Activated CD8-positive, alpha-beta memory T cell treated with anti-CD3 and anti-CD28 coated beads, Interleukin-2, amount 50 U/mL, for 48 hours (primary cell): ENCODE results near the gene PPP1R27.

Experiments
- DNase-seq: peaks from one replicate; pipeline ENCODE4 v3.0.0-alpha.2; 2020

PPP1R27 gene

GRCh38 chr17:81834831-81835267 is at the start of gene PPP1R27:
Gene PPP1R27 (minus strand): TSS chr17:81835050. CDS start chr17:81834953, 97 bp downstream.
- no peak for DNase-seq

GRCh38 chr17:81884520-81884919 is 49.7 kb upstream of the PPP1R27 start:
- DNase-seq, result no peak

- no peak for DNase-seq
These were observed 44.3 kb upstream of the PPP1R27 start for GRCh38 chr17:81879121-81879520.

GRCh38 chr17:81878294-81878693 is 43.4 kb upstream of the PPP1R27 start:
- DNase-seq, result no peak

- DNase-seq, result no peak
These were observed 42.7 kb upstream of the PPP1R27 start for GRCh38 chr17:81877569-81877968.

- peak; percentile 99 for DNase-seq
These were observed 36.8 kb upstream of the PPP1R27 start for GRCh38 chr17:81871387-81872230.

- DNase-seq, result no peak
These were observed 36.1 kb upstream of the PPP1R27 start, which contains the start of gene ARHGDIA for GRCh38 chr17:81870981-81871386. Gene ARHGDIA (minus strand): TSS chr17:81871337. CDS start chr17:81869930, 1,407 bp downstream.

GRCh38 chr17:81870131-81870980 is 35.5 kb upstream of the PPP1R27 start:
- DNase-seq, result peak; percentile 77

- peak; percentile 89 for DNase-seq
These were observed 34.6 kb upstream of the PPP1R27 start for GRCh38 chr17:81869221-81870130.

GRCh38 chr17:81868674-81869220 is 33.9 kb upstream of the PPP1R27 start:
- DNase-seq, result no peak

- peak; percentile 72 for DNase-seq
These were observed 33.3 kb upstream of the PPP1R27 start for GRCh38 chr17:81867991-81868673.

- DNase-seq, result peak; percentile 73
These were observed 32.5 kb upstream of the PPP1R27 start for GRCh38 chr17:81867170-81867990.

GRCh38 chr17:81866440-81867169 is 31.8 kb upstream of the PPP1R27 start:
- DNase-seq, result peak; percentile 69

GRCh38 chr17:81865733-81866439 is 31.0 kb upstream of the PPP1R27 start:
- DNase-seq, result peak; percentile 73

GRCh38 chr17:81865358-81865732 is 30.5 kb upstream of the PPP1R27 start:
- DNase-seq, result no peak

- no peak for DNase-seq
These were observed 29.3 kb upstream of the PPP1R27 start for GRCh38 chr17:81863833-81864768.

- no peak for DNase-seq
These were observed 28.3 kb upstream of the PPP1R27 start for GRCh38 chr17:81863123-81863675.
